Erythroblast (primary cell): Measurements from ENCODE around the gene MGAT3.

Experiments used
- GATA1 ChIP-seq: IDR thresholded peaks from 2 replicates; pipeline ENCODE4 v1.6.1; 2011; ENCODE audit warnings: low read depth, mild to moderate bottlenecking, control low read depth, low read length, moderate library complexity
- POLR2A ChIP-seq: IDR thresholded peaks from 2 replicates; pipeline ENCODE4 v1.6.1; 2011; ENCODE audit warnings: mild to moderate bottlenecking, low read length

DNA sequence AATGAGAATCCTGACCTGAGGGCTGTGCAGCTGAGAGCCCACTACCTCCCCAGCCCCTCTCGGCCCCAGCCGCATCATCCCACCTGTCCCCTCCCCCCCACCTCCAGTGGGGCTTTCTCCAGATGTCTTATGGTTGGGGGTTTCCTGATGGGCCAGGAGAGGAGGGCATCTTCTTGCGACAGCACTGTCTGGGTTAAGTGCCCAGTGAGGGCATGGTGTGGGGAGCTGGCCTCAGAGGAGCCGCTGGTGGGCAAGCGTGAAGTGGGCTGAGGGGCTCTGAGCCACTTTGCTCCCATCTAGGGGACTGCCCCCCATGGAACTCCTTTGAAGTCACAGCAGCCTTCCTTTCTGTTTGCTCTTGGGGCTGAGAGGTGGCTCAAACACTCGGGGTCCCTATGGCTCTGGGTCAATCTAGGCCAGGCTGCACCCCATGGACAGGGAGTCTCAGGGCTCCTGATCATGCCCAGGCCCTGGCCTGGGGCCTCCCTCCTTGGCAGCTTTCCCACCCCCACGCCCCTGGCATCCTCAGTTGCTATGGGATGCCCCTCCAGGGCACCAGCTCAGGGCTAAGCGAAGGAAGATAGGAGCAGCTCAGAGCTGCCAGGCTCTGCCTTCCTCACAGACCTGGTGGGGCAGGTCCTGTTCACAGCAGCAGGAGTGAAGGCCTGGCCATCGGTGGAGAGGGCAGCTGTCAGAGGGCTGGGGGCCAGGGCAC is 34.3 kb downstream of the MGAT3 start:
- TF ChIP-seq POLR2A, result no peak
- no peak for TF ChIP-seq GATA1
